Measurements from ENCODE around the gene BCKDHB. TPM values are rescaled to one million over a fixed set of nuclear protein-coding genes. Genes with fewer than 3 reads are reported as not detected.

The BCKDHB gene
- total and polyA plus RNA-seq, 2 donors (not counting 1 experiment from before 2014, with no cell fraction given) = 9.6 to 20.1 TPM

GRCh38 chr6:80126657-80127345 is 20.3 kb downstream of the BCKDHB start:
- Mint-ChIP-seq H3K4me3 (no peak overlapping the region), H3K27ac (no peak overlapping the region), H3K27me3 (no peaks in the 10 kb centered on the region), H3K9me3 (ENCODE audit: insufficient read depth) (no peaks in the 10 kb centered on the region), H3K4me1 (peaks cover under 1% of the 10 kb centered on the region)
- Histone ChIP-seq H3K4me1 (ENCODE audit: control insufficient read depth in 2 of 2, insufficient read depth in 2 of 2, low read length in 2 of 2) (no peaks in the 10 kb centered on the region), H3K79me2 (ENCODE audit: control insufficient read depth, insufficient read depth, low read length) (no peaks in the 10 kb centered on the region), H3K9ac (ENCODE audit: low read length) (no peak overlapping the region), H3K27ac (ENCODE audit: low read length in 2 of 2) (no peak overlapping the region), H2AFZ (ENCODE audit: insufficient read depth, low read depth, low read length, poor library complexity, severe bottlenecking) (no peak overlapping the region), H3K4me3 (ENCODE audit: control extremely low read depth in 1 of 5, extremely low read depth in 1 of 5, insufficient read depth in 1 of 5, low read depth in 2 of 5, low read length in 4 of 5) (no peak overlapping the region), H3K9me3 (ENCODE audit: control extremely low read depth in 1 of 3, control insufficient read depth in 2 of 3, insufficient read depth in 1 of 3, low read length in 2 of 3) (no peaks in the 10 kb centered on the region), H3K36me3 (replicated peaks in 1 of 2; ENCODE audit: control extremely low read depth in 1 of 2, control insufficient read depth in 1 of 2, extremely low read depth in 1 of 2, insufficient read depth in 2 of 2, low read length in 1 of 2) (peaks cover 8 to 18% of the 10 kb centered on the region in 2 experiments), H3K4me2 (replicated peaks; ENCODE audit: low read depth, low read length, poor library complexity, severe bottlenecking) (no peak overlapping the region), H4K20me1 (ENCODE audit: control insufficient read depth, insufficient read depth, low read length, poor library complexity, severe bottlenecking) (no peaks in the 10 kb centered on the region), H3K27me3 (replicated peaks in 1 of 4; ENCODE audit: control extremely low read depth in 1 of 4, control insufficient read depth in 3 of 4, insufficient read depth in 4 of 4, low read length in 3 of 4) (no peaks in the 10 kb centered on the region)
- ATAC-seq (ENCODE audit: low read depth) (no peak), DNase-seq (no peak)
- TF ChIP-seq EZH2 (IDR thresholded peaks at IDR 0.05; ENCODE audit: borderline replicate concordance, insufficient read depth, low read depth, low read length, poor library complexity, severe bottlenecking) = no peak
- WGBS (ENCODE audit: insufficient coverage) = 100% methylated on average over 3 of the region's 5 CpGs
- ChIA-PET POLR2A (no interaction called here), CTCF (no interaction called here)
- intact Hi-C loops (cut with micrococcal nuclease) = no loop called here

GRCh38 chr6:80129485-80129884 is 23.0 kb downstream of the BCKDHB start:
- H3K4me3 Mint-ChIP-seq = no peak overlapping the region
- Histone ChIP-seq H3K79me2 (ENCODE audit: control insufficient read depth, insufficient read depth, low read length) (no peaks in the 10 kb centered on the region), H3K4me1 (ENCODE audit: control insufficient read depth in 2 of 2, insufficient read depth in 2 of 2, low read length in 2 of 2) (no peaks in the 10 kb centered on the region), H3K27ac (ENCODE audit: low read length in 2 of 2) (no peak overlapping the region), H4K20me1 (ENCODE audit: control insufficient read depth, insufficient read depth, low read length, poor library complexity, severe bottlenecking) (no peaks in the 10 kb centered on the region), H3K36me3 (replicated peaks in 1 of 2; ENCODE audit: control extremely low read depth in 1 of 2, control insufficient read depth in 1 of 2, extremely low read depth in 1 of 2, insufficient read depth in 2 of 2, low read length in 1 of 2) (peaks cover 9 to 24% of the 10 kb centered on the region in 2 experiments), H2AFZ (ENCODE audit: insufficient read depth, low read depth, low read length, poor library complexity, severe bottlenecking) (no peak overlapping the region), H3K27me3 (replicated peaks in 1 of 4; ENCODE audit: control extremely low read depth in 1 of 4, control insufficient read depth in 3 of 4, insufficient read depth in 4 of 4, low read length in 3 of 4) (no peaks in the 10 kb centered on the region), H3K4me2 (replicated peaks; ENCODE audit: low read depth, low read length, poor library complexity, severe bottlenecking) (no peak overlapping the region), H3K9ac (ENCODE audit: low read length) (no peak overlapping the region), H3K9me3 (ENCODE audit: control extremely low read depth in 1 of 3, control insufficient read depth in 2 of 3, insufficient read depth in 1 of 3, low read length in 2 of 3) (no peaks in the 10 kb centered on the region), H3K4me3 (ENCODE audit: control extremely low read depth in 1 of 5, extremely low read depth in 1 of 5, insufficient read depth in 1 of 5, low read depth in 2 of 5, low read length in 4 of 5) (no peak overlapping the region)
- no peak for ATAC-seq (ENCODE audit: low read depth)
- TF ChIP-seq CTCF (IDR thresholded peaks at IDR 0.05) = no peak
- TF ChIP-seq EZH2 (IDR thresholded peaks at IDR 0.05; ENCODE audit: borderline replicate concordance, insufficient read depth, low read depth, low read length, poor library complexity, severe bottlenecking) = no peak
- 88% methylated on average over 1 of the region's 3 CpGs for WGBS (ENCODE audit: insufficient coverage)
- intact Hi-C loops (cut with micrococcal nuclease) = no loop called here
- no peaks in the 10 kb centered on the region for H3K27me3 Mint-ChIP-seq
- DNase-seq = no peak
- no peak overlapping the region for H3K27ac Mint-ChIP-seq
- ChIA-PET POLR2A (no interaction called here), CTCF (no interaction called here)
- H3K4me1 Mint-ChIP-seq = no peaks in the 10 kb centered on the region
- H3K9me3 Mint-ChIP-seq (ENCODE audit: insufficient read depth) = no peaks in the 10 kb centered on the region

Measured in B cell (primary cell).